ENCODE measurements around the gene NEK7. TPM values are rescaled to one million over a fixed set of nuclear protein-coding genes. Genes with fewer than 3 reads are reported as not detected.

Gene NEK7
- total and polyA plus RNA-seq, 2 of the 8 experiments (the other 6 are each of a cell fraction or from before 2014, with no cell fraction given): 5.1 to 10.0 TPM

GRCh38 chr1:198179556-198179981, 22.8 kb downstream of the NEK7 start (continued):
- TF ChIP-seq CHD7 (IDR thresholded peaks at IDR 0.05; ENCODE audit: insufficient replicate concordance, low read length) (no peak), POU5F1 (IDR thresholded peaks at IDR 0.05; ENCODE audit: low read depth, low read length) (no peak), SUZ12 (IDR thresholded peaks at IDR 0.05; ENCODE audit: low read length) (no peak), JUN (IDR thresholded peaks at IDR 0.05; ENCODE audit: low read depth, low read length) (no peak), SP1 (IDR thresholded peaks at IDR 0.05; ENCODE audit: low read depth, low read length) (no peak), KDM1A (IDR thresholded peaks at IDR 0.05; ENCODE audit: borderline replicate concordance, low read length) (no peak), TAF1 (IDR thresholded peaks at IDR 0.05; ENCODE audit: low read depth, low read length) (no peak), RNF2 (IDR thresholded peaks at IDR 0.05; ENCODE audit: borderline replicate concordance, low read depth, low read length, missing control alignments, poor library complexity, severe bottlenecking) (no peak), SIN3A (conservative IDR thresholded peaks at IDR 0.05 in 1 of 2, IDR thresholded peaks at IDR 0.05 in 1 of 2; ENCODE audit: low read depth in 1 of 2, low read length in 2 of 2) (no peak), SIX5 (IDR thresholded peaks at IDR 0.05; ENCODE audit: low read depth, low read length) (no peak)

Measured in H1 (cell line).